K562 (cell line): ENCODE measurements around the gene COL4A4. TPM values are rescaled to one million over a fixed set of nuclear protein-coding genes. Genes with fewer than 3 reads are reported as not detected.

ENCODE experiments used
- ATAC-seq: fragments of 200-7000 bp; cut with Tn5 transposase; 3 replicates; pipeline ENCODE4 v1.9.1; 2020; ENCODE audit warnings: moderate library complexity
- BruUV-seq: library from RNA; stranded (reverse); fragments of 400-500 nt; replicated peaks from 2 replicates; lab custom pipeline; 2021; lab: Mats Ljungman, UMichigan
- CTCF ChIA-PET: fragments of 300-600 bp; formaldehyde crosslinking; extraction: SDS; loops from one replicate; lab custom pipeline; 2021; ENCODE audit warnings: low intra/inter-chr PET ratio; lab: Yijun Ruan, JAX
- POLR2A ChIA-PET: fragments of 300-600, 350-650 bp; sonication (Branson Sonifier 250); formaldehyde crosslinking; extraction: SDS; loops from one replicate; lab custom pipeline; 2021; ENCODE audit warnings: antibody characterized with exemption, inconsistent platforms; lab: Yijun Ruan, JAX
- DNase-seq, 4 experiments: peaks; one replicate each; pipeline versions ENCODE4 v3.0.0 to v3.0.0-alpha.2; 2011 to 2018; ENCODE audit warnings: low spot score in 3 of 4, mixed read lengths in 3 of 4; ENCODE audit errors: extremely low read depth in 1 of 4
- FAIRE-seq: peaks from 2 replicates; lab custom pipeline; 2011; peaks lifted over from hg19 to GRCh38; lab: Jason Lieb, UNC
- H2AFZ ChIP-seq: 2 replicates; pipeline ENCODE4 v1.6.0; 2011; ENCODE audit warnings: low read depth, low read length, control low read depth, inconsistent platforms
- H3K27ac ChIP-seq: fragments of 200-600 bp; 3 replicates; pipeline ENCODE4 v1.8.0; 2011; ENCODE audit warnings: low read depth, mild to moderate bottlenecking, control low read depth, inconsistent platforms, low read length, moderate library complexity, mixed read lengths; ENCODE audit errors: extremely low read depth
- H3K27me3 ChIP-seq, 2 experiments: fragments of 300-600 bp in 1 of 2; 2 replicates in 1 of 2; 3 replicates in 1 of 2; pipeline versions ENCODE4 v1.6.0 to v1.8.0; 2011; ENCODE audit warnings: inconsistent platforms in 2 of 2, low read length in 2 of 2, mild to moderate bottlenecking in 1 of 2, mixed read lengths in 1 of 2, moderate library complexity in 1 of 2; ENCODE audit not compliant: control insufficient read depth in 2 of 2, insufficient read depth in 2 of 2
- H3K36me3 ChIP-seq: fragments of 300-600 bp; 3 replicates; pipeline ENCODE4 v1.8.0; 2011; ENCODE audit warnings: mild to moderate bottlenecking, low read length, inconsistent platforms; ENCODE audit not compliant: control insufficient read depth, insufficient read depth
- H3K4me1 ChIP-seq, 2 experiments: fragments of 200-600 bp in 1 of 2; replicated peaks in 1 of 2; 2 replicates in 1 of 2; 3 replicates in 1 of 2; pipeline versions ENCODE4 v1.5.1 to v1.8.0; 2011; ENCODE audit warnings: inconsistent platforms in 2 of 2, low read length in 2 of 2, mild to moderate bottlenecking in 1 of 2, mixed read lengths in 1 of 2, moderate library complexity in 1 of 2; ENCODE audit not compliant: control insufficient read depth in 2 of 2, insufficient read depth in 2 of 2
- H3K4me2 ChIP-seq: 2 replicates; pipeline ENCODE4 v1.6.1; 2011; ENCODE audit warnings: low read length, control low read depth, inconsistent platforms, mixed read lengths; ENCODE audit not compliant: insufficient read depth
- H3K4me3 ChIP-seq: fragments of 200-600 bp; sonication (generic), shearing (Covaris generic); 2 replicates; pipeline ENCODE4 v1.5.1; 2016; ENCODE audit warnings: control low read depth, inconsistent platforms
- H3K79me2 ChIP-seq: fragments of 200-600 bp; 3 replicates; pipeline ENCODE4 v1.8.0; 2011; ENCODE audit warnings: low read length, inconsistent platforms; ENCODE audit not compliant: control insufficient read depth, insufficient read depth
- H3K9ac ChIP-seq, 2 experiments: 2 replicates each; pipeline versions ENCODE4 v1.6.0 to v1.6.1; 2011; ENCODE audit warnings: low read depth in 2 of 2, low read length in 2 of 2, control low read depth in 1 of 2, inconsistent platforms in 1 of 2, mild to moderate bottlenecking in 1 of 2, mixed read lengths in 1 of 2; ENCODE audit not compliant: insufficient read depth in 1 of 2
- H3K9me1 ChIP-seq: one replicate; pipeline ENCODE4 v1.6.0; 2011; ENCODE audit warnings: inconsistent platforms, mild to moderate bottlenecking, low read length, moderate library complexity; ENCODE audit not compliant: control insufficient read depth, insufficient read depth
- H3K9me3 ChIP-seq: replicated peaks from 2 replicates; pipeline ENCODE4 v1.5.1; 2011; ENCODE audit warnings: low read depth, low read length, inconsistent platforms; ENCODE audit not compliant: control insufficient read depth, insufficient read depth
- H4K20me1 ChIP-seq: replicated peaks from 2 replicates; pipeline ENCODE4 v1.6.1; 2011; ENCODE audit warnings: low read length, inconsistent platforms, mixed read lengths; ENCODE audit not compliant: control insufficient read depth, insufficient read depth
- AFF4 ChIP-seq: sonication (generic); formaldehyde crosslinking; IDR thresholded peaks from 2 replicates; pipeline ENCODE4 v1.8.0; 2023; ENCODE audit warnings: mild to moderate bottlenecking, missing genetic modification reagents
- ARID4B ChIP-seq: sonication (generic); formaldehyde crosslinking; IDR thresholded peaks from 2 replicates; pipeline ENCODE4 v1.8.0; 2022; ENCODE audit warnings: mild to moderate bottlenecking, missing genetic modification reagents
- NELFE ChIP-seq: IDR thresholded peaks from 2 replicates; pipeline ENCODE4 v1.6.1; 2011; ENCODE audit warnings: mild to moderate bottlenecking; ENCODE audit not compliant: insufficient read depth, insufficient read length
- TCF15 ChIP-seq: fragments of 250-450 bp; sonication (Bioruptor Pico); IDR thresholded peaks from 2 replicates; pipeline ENCODE4 v1.8.0; 2022; ENCODE audit warnings: moderate library complexity, mild to moderate bottlenecking, inconsistent platforms
- in situ Hi-C: fragments of 300-500 bp; cut with MboI; formaldehyde crosslinking; loops from 4 replicates; pipeline ENCODE4 v1.15.0; 2018; ENCODE audit warnings: inconsistent platforms, mixed read lengths
- intact Hi-C: fragments of 100-400 bp; cut with micrococcal nuclease; formaldehyde crosslinking; loops from 2 replicates; pipeline ENCODE4 v1.14.2; 2022
- polyA plus RNA-seq, 8 experiments: library from polyadenylated mRNA; depleted of rRNA in 4 of 8; stranded (reverse) in 5 of 8; unstranded in 3 of 8; fragments of >200 nt; fragmentation: Nextera tagmentation in 2 of 8; fragmentation: Illumina TruSeq in 1 of 8; extraction: Ambion mirVana in 2 of 8; extraction: Trizol in 1 of 8; gene quantifications; 2 replicates each; pipeline versions ENCODE4 v1.2.1 to v1.2.3, GENCODE V29; 2011 to 2014; ENCODE audit warnings: inconsistent platforms in 1 of 8, missing spikeins in 1 of 8
- total RNA-seq, 7 experiments: library from RNA; depleted of rRNA in 6 of 7; stranded (reverse); fragments of >200 nt in 6 of 7; fragmentation: Illumina TruSeq in 2 of 7; extraction: Trizol in 2 of 7; gene quantifications; 2 replicates each; pipeline versions ENCODE4 v1.2.1 to v1.2.3, GENCODE V29; 2011 to 2021; ENCODE audit warnings: low replicate concordance in 1 of 7

The COL4A4 gene
- total and polyA plus RNA-seq, 9 of the 15 experiments (the other 6 are each of a cell fraction or from before 2014, with no cell fraction given) = under 0.01 to 0.01 TPM; not detected in 7

GRCh38 chr2:227182765-227183164 is 18.8 kb upstream of the COL4A4 start:
- no peaks in the 10 kb centered on the region for H3K4me1 ChIP-seq
- H3K9me1 ChIP-seq = no peaks in the 10 kb centered on the region
- DNase-seq (no peak), ATAC-seq (no peak), FAIRE-seq (no peak)
- ChIA-PET POLR2A (interaction anchor here (0.7 kb wide), 1 partner anchor 16 kb away, joined by 3 read pairs; no protein-coding TSS in a partner anchor), CTCF (no interaction called here)
- no peaks in the 10 kb centered on the region for H3K79me2 ChIP-seq
- no peaks in the 10 kb centered on the region for H3K36me3 ChIP-seq
- H3K9ac ChIP-seq = no peak overlapping the region
- H2AFZ ChIP-seq = no peak overlapping the region
- H4K20me1 ChIP-seq = no peaks in the 10 kb centered on the region
- H3K4me3 ChIP-seq = no peak overlapping the region
- no peak overlapping the region for H3K27ac ChIP-seq
- no TSS peak for BruUV-seq
- H3K27me3 ChIP-seq = no peaks in the 10 kb centered on the region
- intact Hi-C loops = no loop called here
- in situ Hi-C loops = no loop called here
- H3K9me3 ChIP-seq = no peaks in the 10 kb centered on the region
- no peak overlapping the region for H3K4me2 ChIP-seq
- TF ChIP-seq ARID4B (CRISPR knock-in tag) (no peak), AFF4 (no peak), NELFE (no peak), TCF15 (no peak)
